ENCODE measurements around the gene RNF43. TPM values are rescaled to one million over a fixed set of nuclear protein-coding genes. Genes with fewer than 3 reads are reported as not detected.

The RNF43 gene
- total and polyA plus RNA-seq, 2 of the 13 experiments (the other 11 are each of a cell fraction or from before 2014, with no cell fraction given), result 31.0 to 53.4 TPM

DNA sequence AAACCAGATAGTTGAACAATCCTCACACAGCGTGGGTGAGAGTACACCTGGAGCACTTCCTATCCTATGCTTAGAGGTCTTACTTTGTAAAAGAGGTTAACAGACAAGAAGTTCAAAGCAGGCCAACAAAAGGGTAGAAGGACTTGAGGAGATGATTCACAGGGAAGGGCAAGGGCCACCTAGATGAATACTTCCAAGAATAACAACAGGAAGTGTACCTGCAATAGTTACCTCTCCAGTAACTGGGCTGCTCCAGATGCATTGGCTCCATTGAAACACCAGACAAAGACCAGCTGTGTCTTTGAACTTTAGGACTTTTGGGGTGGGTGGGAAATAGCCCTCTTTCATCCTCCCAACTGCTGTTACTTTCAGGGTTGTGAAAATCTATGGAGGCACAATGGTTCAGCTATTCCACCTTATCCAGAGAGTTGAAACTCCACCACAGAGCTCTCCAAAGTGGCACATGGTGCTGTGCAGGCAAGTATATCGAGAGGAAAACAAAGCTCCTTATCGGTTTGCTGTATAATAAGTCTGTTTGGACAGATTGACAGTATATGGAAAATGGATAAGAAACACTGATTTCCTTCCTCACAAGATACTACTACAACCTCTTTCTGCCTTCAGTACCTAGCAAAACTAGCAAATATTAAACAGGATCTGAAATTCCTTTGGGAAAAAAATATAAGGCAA is 22.7 kb downstream of the RNF43 start (continued):
- TF ChIP-seq ZNF607 (CRISPR knock-in tag; IDR thresholded peaks at IDR 0.05; ENCODE audit: borderline replicate concordance), result no peak
- TF ChIP-seq SAFB2 (CRISPR knock-in tag; IDR thresholded peaks at IDR 0.05; ENCODE audit: borderline replicate concordance, low read depth), result no peak
- peak; percentile 70; the same call in 1 of the 2 replicates for TF ChIP-seq SMYD3 (CRISPR knock-in tag; IDR thresholded peaks at IDR 0.05)
- TF ChIP-seq MIER2 (CRISPR knock-in tag; IDR thresholded peaks at IDR 0.05), result peak; percentile 81
- peak; percentile 29; the same call in 1 of the 2 replicates for TF ChIP-seq ZNF788 (CRISPR knock-in tag; IDR thresholded peaks at IDR 0.05; ENCODE audit: borderline replicate concordance)
- TF ChIP-seq MAZ (IDR thresholded peaks at IDR 0.05; ENCODE audit: borderline replicate concordance, low read depth, low read length), result no peak
- no peak for TF ChIP-seq MAZ (CRISPR knock-in tag; IDR thresholded peaks at IDR 0.05; ENCODE audit: low read depth)
- TF ChIP-seq MLLT10 (CRISPR knock-in tag; IDR thresholded peaks at IDR 0.05), result no peak
- TF ChIP-seq ZNF720 (CRISPR knock-in tag; IDR thresholded peaks at IDR 0.05), result no peak
- peak; percentile 92 for TF ChIP-seq PHF21A (CRISPR knock-in tag; IDR thresholded peaks at IDR 0.05)
- peak; percentile 79 for TF ChIP-seq NR2F6 (IDR thresholded peaks at IDR 0.05)
- TF ChIP-seq NR2F6 (CRISPR knock-in tag; IDR thresholded peaks at IDR 0.05), result peak; percentile 80
- TF ChIP-seq ZNF335 (CRISPR knock-in tag; IDR thresholded peaks at IDR 0.05), result no peak
- no peak for TF ChIP-seq CHCHD3 (CRISPR knock-in tag; IDR thresholded peaks at IDR 0.05)
- TF ChIP-seq, protein P1, sequence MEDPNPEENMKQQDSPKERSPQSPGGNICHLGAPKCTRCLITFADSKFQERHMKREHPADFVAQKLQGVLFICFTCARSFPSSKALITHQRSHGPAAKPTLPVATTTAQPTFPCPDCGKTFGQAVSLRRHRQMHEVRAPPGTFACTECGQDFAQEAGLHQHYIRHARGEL (CRISPR knock-in tag; IDR thresholded peaks at IDR 0.05), result no peak
- TF ChIP-seq ZBTB7B (CRISPR knock-in tag; IDR thresholded peaks at IDR 0.05), result peak; percentile 83
- TF ChIP-seq ZNF713 (CRISPR knock-in tag; IDR thresholded peaks at IDR 0.05), result no peak
- no peak for TF ChIP-seq NFYB (CRISPR knock-in tag; IDR thresholded peaks at IDR 0.05)
- TF ChIP-seq TBP (CRISPR knock-in tag; IDR thresholded peaks at IDR 0.05), result 0 out of 2 replicates have a peak, but pooled peaks have one; percentile 13
- no peak for TF ChIP-seq ZNF343 (CRISPR knock-in tag; IDR thresholded peaks at IDR 0.05)
- no peak for TF ChIP-seq ZNF549 (CRISPR knock-in tag; IDR thresholded peaks at IDR 0.05)
- TF ChIP-seq, protein P2, sequence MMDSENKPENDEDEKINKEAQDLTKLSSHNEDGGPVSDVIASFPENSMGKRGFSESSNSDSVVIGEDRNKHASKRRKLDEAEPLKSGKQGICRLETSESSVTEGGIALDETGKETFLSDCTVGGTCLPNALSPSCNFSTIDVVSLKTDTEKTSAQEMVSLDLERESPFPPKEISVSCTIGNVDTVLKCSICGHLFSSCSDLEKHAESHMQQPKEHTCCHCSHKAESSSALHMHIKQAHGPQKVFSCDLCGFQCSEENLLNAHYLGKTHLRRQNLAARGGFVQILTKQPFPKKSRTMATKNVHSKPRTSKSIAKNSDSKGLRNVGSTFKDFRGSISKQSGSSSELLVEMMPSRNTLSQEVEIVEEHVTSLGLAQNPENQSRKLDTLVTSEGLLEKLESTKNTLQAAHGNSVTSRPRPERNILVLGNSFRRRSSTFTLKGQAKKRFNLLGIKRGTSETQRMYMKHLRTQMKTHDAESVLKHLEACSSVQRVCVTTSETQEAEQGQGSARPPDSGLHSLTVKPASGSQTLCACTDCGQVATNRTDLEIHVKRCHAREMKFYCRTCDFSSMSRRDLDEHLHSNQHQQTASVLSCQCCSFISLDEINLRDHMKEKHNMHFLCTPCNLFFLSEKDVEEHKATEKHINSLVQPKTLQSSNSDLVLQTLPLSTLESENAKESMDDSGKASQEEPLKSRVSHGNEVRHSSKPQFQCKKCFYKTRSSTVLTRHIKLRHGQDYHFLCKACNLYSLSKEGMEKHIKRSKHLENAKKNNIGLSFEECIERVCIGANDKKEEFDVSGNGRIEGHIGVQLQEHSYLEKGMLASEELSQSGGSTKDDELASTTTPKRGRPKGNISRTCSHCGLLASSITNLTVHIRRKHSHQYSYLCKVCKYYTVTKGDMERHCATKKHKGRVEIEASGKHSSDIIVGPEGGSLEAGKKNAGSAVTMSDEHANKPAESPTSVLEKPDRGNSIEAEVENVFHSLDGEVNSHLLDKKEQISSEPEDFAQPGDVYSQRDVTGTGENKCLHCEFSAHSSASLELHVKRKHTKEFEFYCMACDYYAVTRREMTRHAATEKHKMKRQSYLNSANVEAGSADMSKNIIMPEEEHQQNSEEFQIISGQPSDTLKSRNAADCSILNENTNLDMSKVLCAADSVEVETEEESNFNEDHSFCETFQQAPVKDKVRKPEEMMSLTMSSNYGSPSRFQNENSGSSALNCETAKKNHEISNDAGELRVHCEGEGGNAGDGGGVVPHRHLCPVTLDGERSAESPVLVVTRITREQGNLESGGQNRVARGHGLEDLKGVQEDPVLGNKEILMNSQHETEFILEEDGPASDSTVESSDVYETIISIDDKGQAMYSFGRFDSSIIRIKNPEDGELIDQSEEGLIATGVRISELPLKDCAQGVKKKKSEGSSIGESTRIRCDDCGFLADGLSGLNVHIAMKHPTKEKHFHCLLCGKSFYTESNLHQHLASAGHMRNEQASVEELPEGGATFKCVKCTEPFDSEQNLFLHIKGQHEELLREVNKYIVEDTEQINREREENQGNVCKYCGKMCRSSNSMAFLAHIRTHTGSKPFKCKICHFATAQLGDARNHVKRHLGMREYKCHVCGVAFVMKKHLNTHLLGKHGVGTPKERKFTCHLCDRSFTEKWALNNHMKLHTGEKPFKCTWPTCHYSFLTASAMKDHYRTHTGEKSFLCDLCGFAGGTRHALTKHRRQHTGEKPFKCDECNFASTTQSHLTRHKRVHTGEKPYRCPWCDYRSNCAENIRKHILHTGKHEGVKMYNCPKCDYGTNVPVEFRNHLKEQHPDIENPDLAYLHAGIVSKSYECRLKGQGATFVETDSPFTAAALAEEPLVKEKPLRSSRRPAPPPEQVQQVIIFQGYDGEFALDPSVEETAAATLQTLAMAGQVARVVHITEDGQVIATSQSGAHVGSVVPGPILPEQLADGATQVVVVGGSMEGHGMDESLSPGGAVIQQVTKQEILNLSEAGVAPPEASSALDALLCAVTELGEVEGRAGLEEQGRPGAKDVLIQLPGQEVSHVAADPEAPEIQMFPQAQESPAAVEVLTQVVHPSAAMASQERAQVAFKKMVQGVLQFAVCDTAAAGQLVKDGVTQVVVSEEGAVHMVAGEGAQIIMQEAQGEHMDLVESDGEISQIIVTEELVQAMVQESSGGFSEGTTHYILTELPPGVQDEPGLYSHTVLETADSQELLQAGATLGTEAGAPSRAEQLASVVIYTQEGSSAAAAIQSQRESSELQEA (CRISPR knock-in tag; IDR thresholded peaks at IDR 0.05; ENCODE audit: not compliant biosample characterization), result no peak
- TF ChIP-seq, protein P3, sequence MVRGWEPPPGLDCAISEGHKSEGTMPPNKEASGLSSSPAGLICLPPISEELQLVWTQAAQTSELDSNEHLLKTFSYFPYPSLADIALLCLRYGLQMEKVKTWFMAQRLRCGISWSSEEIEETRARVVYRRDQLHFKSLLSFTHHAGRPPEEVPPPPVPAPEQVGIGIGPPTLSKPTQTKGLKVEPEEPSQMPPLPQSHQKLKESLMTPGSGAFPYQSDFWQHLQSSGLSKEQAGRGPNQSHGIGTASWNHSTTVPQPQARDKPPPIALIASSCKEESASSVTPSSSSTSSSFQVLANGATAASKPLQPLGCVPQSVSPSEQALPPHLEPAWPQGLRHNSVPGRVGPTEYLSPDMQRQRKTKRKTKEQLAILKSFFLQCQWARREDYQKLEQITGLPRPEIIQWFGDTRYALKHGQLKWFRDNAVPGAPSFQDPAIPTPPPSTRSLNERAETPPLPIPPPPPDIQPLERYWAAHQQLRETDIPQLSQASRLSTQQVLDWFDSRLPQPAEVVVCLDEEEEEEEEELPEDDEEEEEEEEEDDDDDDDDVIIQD (CRISPR knock-in tag; IDR thresholded peaks at IDR 0.05; ENCODE audit: low read depth), result peak; percentile 44
